ENCODE results near the gene TMEM132E.

TMEM132E gene

DNA sequence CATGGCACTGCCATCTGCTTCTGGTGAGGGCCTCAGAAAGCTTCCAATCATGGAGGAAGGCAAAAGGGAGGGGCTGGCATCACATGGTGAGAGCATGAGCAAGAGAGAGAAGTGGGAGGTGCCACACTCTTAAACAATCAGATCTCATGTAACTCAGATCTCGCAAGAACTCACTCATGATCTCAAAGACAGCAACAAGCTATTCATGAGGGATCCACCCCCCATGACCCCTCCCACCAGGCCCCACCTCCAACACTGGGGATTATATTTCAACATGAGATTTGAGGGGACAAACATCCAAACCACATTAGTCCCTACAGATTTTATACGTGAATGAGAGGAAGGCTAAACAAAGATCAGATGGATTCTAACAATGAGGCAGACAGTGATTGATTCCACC lies 8.9 kb upstream of the TMEM132E start:
- Histone ChIP-seq H3K4me3 (ENCODE audit: low read depth, low read length) (no peak overlapping the region), H3K27ac (ENCODE audit: extremely low read depth, low read depth, low read length) (no peak overlapping the region), H3K36me3 (ENCODE audit: control insufficient read depth in 2 of 2, insufficient read depth in 1 of 2, low read length in 2 of 2) (no peaks in the 10 kb centered on the region), H3K4me1 (ENCODE audit: control insufficient read depth, insufficient read depth, low read length) (no peaks in the 10 kb centered on the region), H3K9me3 (ENCODE audit: control insufficient read depth, insufficient read depth, low read depth, low read length) (no peaks in the 10 kb centered on the region)
- TF ChIP-seq ZNF211 (tag by site-specific recombination; IDR thresholded peaks at IDR 0.05; ENCODE audit: low read depth), result no peak
- TF ChIP-seq ZFHX2 (tag by site-specific recombination; conservative IDR thresholded peaks at IDR 0.05), result no peak
- TF ChIP-seq, protein P1, sequence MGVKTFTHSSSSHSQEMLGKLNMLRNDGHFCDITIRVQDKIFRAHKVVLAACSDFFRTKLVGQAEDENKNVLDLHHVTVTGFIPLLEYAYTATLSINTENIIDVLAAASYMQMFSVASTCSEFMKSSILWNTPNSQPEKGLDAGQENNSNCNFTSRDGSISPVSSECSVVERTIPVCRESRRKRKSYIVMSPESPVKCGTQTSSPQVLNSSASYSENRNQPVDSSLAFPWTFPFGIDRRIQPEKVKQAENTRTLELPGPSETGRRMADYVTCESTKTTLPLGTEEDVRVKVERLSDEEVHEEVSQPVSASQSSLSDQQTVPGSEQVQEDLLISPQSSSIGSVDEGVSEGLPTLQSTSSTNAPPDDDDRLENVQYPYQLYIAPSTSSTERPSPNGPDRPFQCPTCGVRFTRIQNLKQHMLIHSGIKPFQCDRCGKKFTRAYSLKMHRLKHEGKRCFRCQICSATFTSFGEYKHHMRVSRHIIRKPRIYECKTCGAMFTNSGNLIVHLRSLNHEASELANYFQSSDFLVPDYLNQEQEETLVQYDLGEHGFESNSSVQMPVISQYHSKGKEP (tag by site-specific recombination; IDR thresholded peaks at IDR 0.05), result no peak
- TF ChIP-seq ZNF433 (tag by site-specific recombination; IDR thresholded peaks at IDR 0.05; ENCODE audit: low read depth), result no peak
- TF ChIP-seq, protein P2, sequence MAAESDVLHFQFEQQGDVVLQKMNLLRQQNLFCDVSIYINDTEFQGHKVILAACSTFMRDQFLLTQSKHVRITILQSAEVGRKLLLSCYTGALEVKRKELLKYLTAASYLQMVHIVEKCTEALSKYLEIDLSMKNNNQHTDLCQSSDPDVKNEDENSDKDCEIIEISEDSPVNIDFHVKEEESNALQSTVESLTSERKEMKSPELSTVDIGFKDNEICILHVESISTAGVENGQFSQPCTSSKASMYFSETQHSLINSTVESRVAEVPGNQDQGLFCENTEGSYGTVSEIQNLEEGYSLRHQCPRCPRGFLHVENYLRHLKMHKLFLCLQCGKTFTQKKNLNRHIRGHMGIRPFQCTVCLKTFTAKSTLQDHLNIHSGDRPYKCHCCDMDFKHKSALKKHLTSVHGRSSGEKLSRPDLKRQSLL (tag by site-specific recombination; IDR thresholded peaks at IDR 0.05), result no peak
- TF ChIP-seq, protein P3, sequence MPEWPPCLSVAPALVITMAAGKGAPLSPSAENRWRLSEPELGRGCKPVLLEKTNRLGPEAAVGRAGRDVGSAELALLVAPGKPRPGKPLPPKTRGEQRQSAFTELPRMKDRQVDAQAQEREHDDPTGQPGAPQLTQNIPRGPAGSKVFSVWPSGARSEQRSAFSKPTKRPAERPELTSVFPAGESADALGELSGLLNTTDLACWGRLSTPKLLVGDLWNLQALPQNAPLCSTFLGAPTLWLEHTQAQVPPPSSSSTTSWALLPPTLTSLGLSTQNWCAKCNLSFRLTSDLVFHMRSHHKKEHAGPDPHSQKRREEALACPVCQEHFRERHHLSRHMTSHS (tag by site-specific recombination; IDR thresholded peaks at IDR 0.05), result no peak
- no peak for TF ChIP-seq KLF1 (tag by site-specific recombination; IDR thresholded peaks at IDR 0.05)
- ChIA-PET CTCF (interaction anchor here (0.8 to 0.9 kb wide), 2 partner anchors 27 to 28 kb away, joined by 3 read pairs; no protein-coding TSS in a partner anchor), POLR2A (interaction anchor here (0.6 kb wide), 1 partner anchor 1258 kb away, joined by 3 read pairs; no protein-coding TSS in a partner anchor)

DNA sequence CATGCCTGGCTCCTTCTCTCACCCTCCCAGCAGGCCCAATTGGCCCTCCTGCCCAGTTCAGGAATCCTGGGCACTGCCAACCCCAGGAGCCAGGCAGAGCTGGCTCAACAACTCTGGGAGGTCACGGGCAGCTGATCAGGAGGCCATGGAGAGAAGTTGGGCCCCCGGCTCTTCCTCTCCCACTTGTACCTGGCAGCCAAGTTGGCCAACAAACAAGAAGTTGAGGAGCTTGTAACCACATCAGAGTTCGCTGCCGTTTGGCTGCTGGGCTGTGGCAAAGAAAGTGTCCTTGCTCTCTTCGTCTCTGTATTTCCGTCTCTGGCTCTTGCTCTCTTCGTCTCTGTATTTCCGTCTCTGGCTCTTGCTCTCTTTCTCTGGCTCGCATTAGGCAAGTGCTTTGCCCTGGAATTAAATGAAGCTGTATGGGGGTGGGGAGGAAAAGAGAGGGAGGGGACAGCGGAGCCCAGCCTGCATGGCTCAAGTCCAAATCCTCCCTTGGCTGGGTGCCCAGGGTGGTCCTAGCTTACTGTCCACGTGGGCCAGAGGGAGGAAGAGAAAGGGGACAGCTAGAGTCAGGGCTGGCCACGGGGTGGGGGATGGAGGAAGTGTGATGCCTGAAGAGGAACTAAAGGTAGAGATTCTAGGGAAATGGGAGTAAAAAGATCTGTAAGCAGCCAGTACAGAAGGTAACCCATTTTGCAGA lies 7.8 kb upstream of the TMEM132E start:
- Histone ChIP-seq H3K4me1 (ENCODE audit: control insufficient read depth, insufficient read depth, low read length) (no peaks in the 10 kb centered on the region), H3K9me3 (ENCODE audit: control insufficient read depth, insufficient read depth, low read depth, low read length) (no peaks in the 10 kb centered on the region), H3K27ac (ENCODE audit: extremely low read depth, low read depth, low read length) (no peak overlapping the region), H3K36me3 (ENCODE audit: control insufficient read depth in 2 of 2, insufficient read depth in 1 of 2, low read length in 2 of 2) (no peaks in the 10 kb centered on the region), H3K4me3 (ENCODE audit: low read depth, low read length) (no peak overlapping the region)
- ChIA-PET CTCF (interaction anchor here (1.0 to 2.3 kb wide), 4 partner anchors 9 to 1249 kb away, joined by 3 to 8 read pairs (median 6); no protein-coding TSS in a partner anchor), POLR2A (no interaction called here)
- TF ChIP-seq, protein P4, sequence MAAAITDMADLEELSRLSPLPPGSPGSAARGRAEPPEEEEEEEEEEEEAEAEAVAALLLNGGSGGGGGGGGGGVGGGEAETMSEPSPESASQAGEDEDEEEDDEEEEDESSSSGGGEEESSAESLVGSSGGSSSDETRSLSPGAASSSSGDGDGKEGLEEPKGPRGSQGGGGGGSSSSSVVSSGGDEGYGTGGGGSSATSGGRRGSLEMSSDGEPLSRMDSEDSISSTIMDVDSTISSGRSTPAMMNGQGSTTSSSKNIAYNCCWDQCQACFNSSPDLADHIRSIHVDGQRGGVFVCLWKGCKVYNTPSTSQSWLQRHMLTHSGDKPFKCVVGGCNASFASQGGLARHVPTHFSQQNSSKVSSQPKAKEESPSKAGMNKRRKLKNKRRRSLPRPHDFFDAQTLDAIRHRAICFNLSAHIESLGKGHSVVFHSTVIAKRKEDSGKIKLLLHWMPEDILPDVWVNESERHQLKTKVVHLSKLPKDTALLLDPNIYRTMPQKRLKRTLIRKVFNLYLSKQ (tag by site-specific recombination; IDR thresholded peaks at IDR 0.05; ENCODE audit: borderline replicate concordance), result no peak
- TF ChIP-seq IKZF3 (tag by site-specific recombination; IDR thresholded peaks at IDR 0.05), result no peak
- TF ChIP-seq ZBTB1 (tag by site-specific recombination; IDR thresholded peaks at IDR 0.05), result no peak
- TF ChIP-seq, protein P5, sequence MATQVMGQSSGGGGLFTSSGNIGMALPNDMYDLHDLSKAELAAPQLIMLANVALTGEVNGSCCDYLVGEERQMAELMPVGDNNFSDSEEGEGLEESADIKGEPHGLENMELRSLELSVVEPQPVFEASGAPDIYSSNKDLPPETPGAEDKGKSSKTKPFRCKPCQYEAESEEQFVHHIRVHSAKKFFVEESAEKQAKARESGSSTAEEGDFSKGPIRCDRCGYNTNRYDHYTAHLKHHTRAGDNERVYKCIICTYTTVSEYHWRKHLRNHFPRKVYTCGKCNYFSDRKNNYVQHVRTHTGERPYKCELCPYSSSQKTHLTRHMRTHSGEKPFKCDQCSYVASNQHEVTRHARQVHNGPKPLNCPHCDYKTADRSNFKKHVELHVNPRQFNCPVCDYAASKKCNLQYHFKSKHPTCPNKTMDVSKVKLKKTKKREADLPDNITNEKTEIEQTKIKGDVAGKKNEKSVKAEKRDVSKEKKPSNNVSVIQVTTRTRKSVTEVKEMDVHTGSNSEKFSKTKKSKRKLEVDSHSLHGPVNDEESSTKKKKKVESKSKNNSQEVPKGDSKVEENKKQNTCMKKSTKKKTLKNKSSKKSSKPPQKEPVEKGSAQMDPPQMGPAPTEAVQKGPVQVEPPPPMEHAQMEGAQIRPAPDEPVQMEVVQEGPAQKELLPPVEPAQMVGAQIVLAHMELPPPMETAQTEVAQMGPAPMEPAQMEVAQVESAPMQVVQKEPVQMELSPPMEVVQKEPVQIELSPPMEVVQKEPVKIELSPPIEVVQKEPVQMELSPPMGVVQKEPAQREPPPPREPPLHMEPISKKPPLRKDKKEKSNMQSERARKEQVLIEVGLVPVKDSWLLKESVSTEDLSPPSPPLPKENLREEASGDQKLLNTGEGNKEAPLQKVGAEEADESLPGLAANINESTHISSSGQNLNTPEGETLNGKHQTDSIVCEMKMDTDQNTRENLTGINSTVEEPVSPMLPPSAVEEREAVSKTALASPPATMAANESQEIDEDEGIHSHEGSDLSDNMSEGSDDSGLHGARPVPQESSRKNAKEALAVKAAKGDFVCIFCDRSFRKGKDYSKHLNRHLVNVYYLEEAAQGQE (tag by site-specific recombination; IDR thresholded peaks at IDR 0.05), result no peak
- TF ChIP-seq, protein P6, sequence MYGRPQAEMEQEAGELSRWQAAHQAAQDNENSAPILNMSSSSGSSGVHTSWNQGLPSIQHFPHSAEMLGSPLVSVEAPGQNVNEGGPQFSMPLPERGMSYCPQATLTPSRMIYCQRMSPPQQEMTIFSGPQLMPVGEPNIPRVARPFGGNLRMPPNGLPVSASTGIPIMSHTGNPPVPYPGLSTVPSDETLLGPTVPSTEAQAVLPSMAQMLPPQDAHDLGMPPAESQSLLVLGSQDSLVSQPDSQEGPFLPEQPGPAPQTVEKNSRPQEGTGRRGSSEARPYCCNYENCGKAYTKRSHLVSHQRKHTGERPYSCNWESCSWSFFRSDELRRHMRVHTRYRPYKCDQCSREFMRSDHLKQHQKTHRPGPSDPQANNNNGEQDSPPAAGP (tag by site-specific recombination; IDR thresholded peaks at IDR 0.05), result no peak
- TF ChIP-seq ZNF214 (tag by site-specific recombination; IDR thresholded peaks at IDR 0.05; ENCODE audit: borderline replicate concordance), result no peak
- TF ChIP-seq ZFP69B (tag by site-specific recombination; IDR thresholded peaks at IDR 0.05), result no peak
- TF ChIP-seq, protein P7, sequence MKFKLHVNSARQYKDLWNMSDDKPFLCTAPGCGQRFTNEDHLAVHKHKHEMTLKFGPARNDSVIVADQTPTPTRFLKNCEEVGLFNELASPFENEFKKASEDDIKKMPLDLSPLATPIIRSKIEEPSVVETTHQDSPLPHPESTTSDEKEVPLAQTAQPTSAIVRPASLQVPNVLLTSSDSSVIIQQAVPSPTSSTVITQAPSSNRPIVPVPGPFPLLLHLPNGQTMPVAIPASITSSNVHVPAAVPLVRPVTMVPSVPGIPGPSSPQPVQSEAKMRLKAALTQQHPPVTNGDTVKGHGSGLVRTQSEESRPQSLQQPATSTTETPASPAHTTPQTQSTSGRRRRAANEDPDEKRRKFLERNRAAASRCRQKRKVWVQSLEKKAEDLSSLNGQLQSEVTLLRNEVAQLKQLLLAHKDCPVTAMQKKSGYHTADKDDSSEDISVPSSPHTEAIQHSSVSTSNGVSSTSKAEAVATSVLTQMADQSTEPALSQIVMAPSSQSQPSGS (tag by site-specific recombination; IDR thresholded peaks at IDR 0.05; ENCODE audit: low read depth), result no peak
- TF ChIP-seq ZNF473 (tag by site-specific recombination; IDR thresholded peaks at IDR 0.05), result no peak
- TF ChIP-seq, protein P8, sequence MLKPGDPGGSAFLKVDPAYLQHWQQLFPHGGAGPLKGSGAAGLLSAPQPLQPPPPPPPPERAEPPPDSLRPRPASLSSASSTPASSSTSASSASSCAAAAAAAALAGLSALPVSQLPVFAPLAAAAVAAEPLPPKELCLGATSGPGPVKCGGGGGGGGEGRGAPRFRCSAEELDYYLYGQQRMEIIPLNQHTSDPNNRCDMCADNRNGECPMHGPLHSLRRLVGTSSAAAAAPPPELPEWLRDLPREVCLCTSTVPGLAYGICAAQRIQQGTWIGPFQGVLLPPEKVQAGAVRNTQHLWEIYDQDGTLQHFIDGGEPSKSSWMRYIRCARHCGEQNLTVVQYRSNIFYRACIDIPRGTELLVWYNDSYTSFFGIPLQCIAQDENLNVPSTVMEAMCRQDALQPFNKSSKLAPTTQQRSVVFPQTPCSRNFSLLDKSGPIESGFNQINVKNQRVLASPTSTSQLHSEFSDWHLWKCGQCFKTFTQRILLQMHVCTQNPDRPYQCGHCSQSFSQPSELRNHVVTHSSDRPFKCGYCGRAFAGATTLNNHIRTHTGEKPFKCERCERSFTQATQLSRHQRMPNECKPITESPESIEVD (tag by site-specific recombination; IDR thresholded peaks at IDR 0.05), result no peak
- TF ChIP-seq KLF16 (tag by site-specific recombination; IDR thresholded peaks at IDR 0.05), result no peak
- TF ChIP-seq ZNF16 (tag by site-specific recombination; IDR thresholded peaks at IDR 0.05; ENCODE audit: low read depth), result no peak
- TF ChIP-seq ZNF239 (tag by site-specific recombination; IDR thresholded peaks at IDR 0.05), result no peak

Measured in HEK293 (cell line).